A549 (cell line): ENCODE data around the gene TRIM37. TPM values are rescaled to one million over a fixed set of nuclear protein-coding genes. Genes with fewer than 3 reads are reported as not detected.

Experiments
- ATAC-seq, 2 experiments: fragments of 200-7000 bp in 1 of 2; fragments of >200 bp in 1 of 2; cut with Nextera tagmentation in 1 of 2; cut with Tn5 transposase in 1 of 2; 3 replicates each; pipeline versions ENCODE4 v1.8.0 to v1.9.1; 2018 to 2020; ENCODE audit warnings: mild to moderate bottlenecking in 1 of 2, moderate library complexity in 1 of 2
- CTCF ChIA-PET: fragments of 300-600 bp; sonication (Branson Sonifier 250); formaldehyde crosslinking; extraction: SDS; loops from one replicate; lab custom pipeline; 2021; ENCODE audit warnings: antibody characterized with exemption, inconsistent platforms; lab: Yijun Ruan, JAX
- POLR2A ChIA-PET: fragments of 350-600 bp; formaldehyde crosslinking; extraction: SDS; loops from one replicate; lab custom pipeline; 2021; ENCODE audit warnings: antibody characterized with exemption, inconsistent platforms; lab: Yijun Ruan, JAX
- DNase-seq, 2 experiments: peaks; one replicate each; pipeline versions ENCODE4 v3.0.0 to v3.0.0-alpha.2; 2011 to 2016; ENCODE audit warnings: low read depth in 1 of 2, low spot score in 1 of 2
- FAIRE-seq: peaks from 2 replicates; lab custom pipeline; 2011; peaks lifted over from hg19 to GRCh38; lab: Jason Lieb, UNC
- H3K27ac ChIP-seq, 2 experiments: fragments of >200 bp; sonication (Bioruptor Twin); formaldehyde crosslinking; 3 replicates each; pipeline ENCODE4 v1.5.1; 2016 to 2017
- H3K4me1 ChIP-seq: fragments of >200 bp; sonication (Bioruptor Twin); formaldehyde crosslinking; 3 replicates; pipeline ENCODE4 v1.6.1; 2016
- H3K4me2 ChIP-seq: fragments of >200 bp; sonication (Bioruptor Twin); formaldehyde crosslinking; 3 replicates; pipeline ENCODE4 v1.6.1; 2016
- H3K4me3 ChIP-seq: fragments of >200 bp; sonication (Bioruptor Twin); formaldehyde crosslinking; 3 replicates; pipeline ENCODE4 v1.5.1; 2016
- H3K9me3 ChIP-seq: fragments of >200 bp; sonication (Bioruptor Twin); formaldehyde crosslinking; 3 replicates; pipeline ENCODE4 v1.6.1; 2016
- CHD4 ChIP-seq: fragments of 200-600 bp; sonication (generic); IDR thresholded peaks from 2 replicates; pipeline ENCODE4 v1.6.1; 2016; ENCODE audit warnings: antibody characterized with exemption, mild to moderate bottlenecking, borderline replicate concordance
- EP300 ChIP-seq, 2 experiments: fragments of >200 bp; sonication (Bioruptor Twin); formaldehyde crosslinking; IDR thresholded peaks; 2 replicates in 1 of 2; 3 replicates in 1 of 2; pipeline ENCODE4 v1.6.1; 2016 to 2017
- ESRRA ChIP-seq: fragments of 150-350 bp; IDR thresholded peaks from 2 replicates; pipeline ENCODE4 v1.6.1; 2014; ENCODE audit warnings: mild to moderate bottlenecking, low read length, borderline replicate concordance
- FOSL2 ChIP-seq, 2 experiments: fragments of 450-650 bp in 1 of 2; fragments of >200 bp in 1 of 2; sonication (Bioruptor Twin) in 1 of 2; formaldehyde crosslinking; IDR thresholded peaks; 2 replicates each; pipeline versions ENCODE4 v1.5.0 to v1.6.1; 2016 to 2020; ENCODE audit warnings: mild to moderate bottlenecking in 1 of 2, moderate library complexity in 1 of 2
- HDAC2 ChIP-seq: fragments of 200-600 bp; sonication (generic); IDR thresholded peaks from 2 replicates; pipeline ENCODE4 v1.6.1; 2016
- HOXB13 ChIP-seq: fragments of 250-450 bp; sonication (Bioruptor Pico); IDR thresholded peaks from 2 replicates; pipeline ENCODE4 v1.5.0; 2020; ENCODE audit warnings: low read depth, mild to moderate bottlenecking, moderate library complexity
- HOXB5 ChIP-seq: fragments of 250-450 bp; sonication (Bioruptor Pico); IDR thresholded peaks from 2 replicates; pipeline ENCODE4 v1.5.0; 2020; ENCODE audit warnings: mild to moderate bottlenecking, moderate library complexity
- JUN ChIP-seq, 2 experiments: fragments of >200 bp; sonication (Bioruptor Twin); formaldehyde crosslinking; IDR thresholded peaks; 2 replicates in 1 of 2; 3 replicates in 1 of 2; pipeline ENCODE4 v1.6.1; 2016 to 2017
- MAFK ChIP-seq: fragments of 450-650 bp; IDR thresholded peaks from 2 replicates; pipeline ENCODE4 v1.6.1; 2014; ENCODE audit not compliant: partially characterized antibody
- RARB ChIP-seq: fragments of 250-450 bp; sonication (Bioruptor Pico); IDR thresholded peaks from 2 replicates; pipeline ENCODE4 v1.8.0; 2021; ENCODE audit warnings: mild to moderate bottlenecking, moderate library complexity
- TFCP2L1 ChIP-seq: fragments of 250-450 bp; sonication (Bioruptor Pico); IDR thresholded peaks from 2 replicates; pipeline ENCODE4 v1.5.0; 2021; ENCODE audit warnings: mild to moderate bottlenecking
- ZFP36 ChIP-seq: fragments of 450-650 bp; IDR thresholded peaks from 2 replicates; pipeline ENCODE4 v1.6.1; 2014; ENCODE audit warnings: borderline replicate concordance; ENCODE audit not compliant: partially characterized antibody
- ZNF302 ChIP-seq: fragments of 250-450 bp; sonication (Bioruptor Pico); IDR thresholded peaks from 2 replicates; pipeline ENCODE4 v1.9.0; 2021; ENCODE audit warnings: inconsistent platforms, mild to moderate bottlenecking, moderate library complexity
- WGBS: methylation state at CpG from one replicate; pipeline ENCODE4 v1.1.6; 2017; ENCODE audit errors: missing lambda C conversion rate; 5-methylcytosine and 5-hydroxymethylcytosine counted together
- polyA plus RNA-seq, 4 experiments: library from polyadenylated mRNA; depleted of rRNA in 3 of 4; stranded (reverse); fragments of >200 nt; fragmentation: RNase III in 1 of 4; extraction: RNeasy Plus Mini Kit Qiagen cat#74134 plus additional on column Dnase treatment in 1 of 4; gene quantifications; 2 replicates in 3 of 4; 3 replicates in 1 of 4; pipeline ENCODE4 v1.2.3, GENCODE V29; 2011 to 2017
- TF ChIP-seq, protein P1 (sequence below): fragments of >200 bp; sonication (Bioruptor Twin); formaldehyde crosslinking; IDR thresholded peaks from 3 replicates; pipeline ENCODE4 v1.5.1; 2016
- TF ChIP-seq, protein P2 (sequence below): fragments of 250-450 bp; sonication (Bioruptor Pico); IDR thresholded peaks from 2 replicates; pipeline ENCODE4 v1.5.0; 2021; ENCODE audit warnings: mild to moderate bottlenecking, moderate library complexity, borderline replicate concordance
- TF ChIP-seq, protein P3 (sequence below): fragments of 450-650 bp; IDR thresholded peaks from 2 replicates; pipeline ENCODE4 v1.6.1; 2014; ENCODE audit warnings: antibody characterized with exemption

Gene TRIM37
- polyA plus RNA-seq, 2 of the 4 experiments (the other 2 are of a cell fraction), result 29.4 to 56.3 TPM

DNA sequence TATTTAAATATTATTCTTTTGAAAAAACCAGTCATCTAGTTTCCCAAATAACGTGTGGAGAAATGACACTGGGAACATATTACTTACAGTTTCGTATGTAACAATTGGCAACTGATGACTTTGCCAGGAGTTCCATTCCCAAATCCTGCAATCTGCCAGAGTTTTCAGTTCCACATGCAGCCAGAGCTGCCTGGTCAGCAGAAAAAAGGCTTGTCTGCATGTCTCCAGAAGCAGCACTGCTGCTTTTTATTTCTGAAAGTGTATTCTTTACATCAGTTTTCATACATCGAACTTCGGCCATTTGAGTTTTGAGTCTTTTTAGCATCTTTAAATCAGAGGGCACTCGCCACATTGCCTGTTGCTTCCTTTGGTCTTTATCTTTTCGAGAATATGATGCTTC lies 78.4 kb downstream of the TRIM37 start:
- ChIA-PET CTCF (interaction anchor here (0.8 kb wide), 1 partner anchor 278 kb away, joined by 3 read pairs; no protein-coding TSS in a partner anchor), POLR2A (no interaction called here)
- no peak overlapping the region for H3K4me2 ChIP-seq
- FAIRE-seq (no peak), DNase-seq (no peak), ATAC-seq (no peak)
- H3K27ac ChIP-seq, result no peak overlapping the region
- no peaks in the 10 kb centered on the region for H3K9me3 ChIP-seq
- TF ChIP-seq MAFK (peak; percentile 78), ZFP36 (no peak)
- H3K4me3 ChIP-seq, result no peak overlapping the region
- peaks cover 13% of the 10 kb centered on the region for H3K4me1 ChIP-seq
- 87% methylated on average over 6 of the region's 6 CpGs for WGBS

DNA sequence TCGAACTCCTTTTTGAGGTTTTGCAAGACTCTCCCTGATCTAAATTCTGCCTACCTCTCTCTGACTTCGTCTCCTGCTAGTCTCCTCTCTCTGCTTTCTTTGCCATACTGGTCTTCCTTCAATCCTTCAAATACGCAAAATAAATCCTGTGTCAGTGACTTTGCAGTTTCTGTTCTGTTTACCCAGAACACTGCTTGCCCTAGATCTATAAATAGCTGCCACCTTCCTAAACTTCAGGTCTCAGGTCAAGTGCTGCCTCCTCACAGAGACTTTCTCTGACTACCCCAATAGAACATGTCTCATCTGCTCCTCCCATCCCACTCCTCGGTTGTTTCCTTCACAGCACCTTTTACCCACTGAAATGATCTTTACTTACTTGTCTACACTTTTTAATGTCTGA lies 78.9 kb downstream of the TRIM37 start:
- ChIA-PET CTCF (no interaction called here), POLR2A (no interaction called here)
- H3K27ac ChIP-seq, result peak overlapping the region in 1 of 2 experiments; percentile 38; a peak in 2 of 6 replicates
- peak overlapping the region; percentile 17 for H3K4me2 ChIP-seq
- no peak for FAIRE-seq
- H3K9me3 ChIP-seq, result no peaks in the 10 kb centered on the region
- DNase-seq, result peak in 1 of 2 experiments; percentile 62
- TF ChIP-seq CHD4 (no peak), MAFK (peak; percentile 47)
- no peak overlapping the region for H3K4me3 ChIP-seq
- peak; percentile 19 to 73; a peak in 4 of 6 replicates for ATAC-seq
- 48% methylated on average over 4 of the region's 4 CpGs for WGBS
- peaks cover 13% of the 10 kb centered on the region for H3K4me1 ChIP-seq

DNA sequence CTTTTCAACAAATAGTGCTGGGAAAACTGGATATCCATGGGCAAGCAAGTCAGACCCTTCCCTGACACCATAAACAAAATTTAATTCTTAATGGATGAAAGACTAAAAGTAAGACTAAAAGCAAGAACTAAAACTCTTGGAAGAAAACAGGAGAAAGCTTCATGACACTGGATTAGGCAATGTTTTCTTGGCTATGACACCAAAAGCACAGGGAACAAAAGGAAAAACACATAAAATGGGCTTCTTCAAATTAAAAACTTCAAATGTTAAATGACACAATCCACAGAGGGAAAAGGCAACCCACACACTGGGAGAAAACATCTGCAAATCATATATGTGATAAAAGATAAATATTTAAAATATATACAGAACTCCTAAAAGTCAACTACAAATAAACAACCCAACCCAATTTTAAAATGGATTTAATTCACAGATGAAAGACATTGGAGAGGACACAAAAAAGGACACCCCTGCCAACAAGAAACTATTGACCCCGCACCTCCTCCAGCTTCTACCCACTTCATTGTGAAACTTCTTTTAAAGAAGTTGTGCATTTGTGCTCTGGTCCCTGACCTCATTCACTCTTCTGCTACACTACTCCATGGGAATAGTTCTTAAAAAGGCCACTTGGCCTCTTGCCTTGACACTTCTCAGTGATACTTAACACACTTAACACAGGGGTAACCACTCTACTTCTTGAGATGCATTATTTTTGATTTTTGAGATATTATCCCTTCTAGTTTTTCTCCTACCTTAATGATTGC lies 80.3 kb downstream of the TRIM37 start:
- Histone ChIP-seq H3K4me2 (no peak overlapping the region), H3K4me3 (no peak overlapping the region), H3K4me1 (peaks cover 13% of the 10 kb centered on the region), H3K9me3 (no peaks in the 10 kb centered on the region), H3K27ac (no peak overlapping the region)
- ChIA-PET CTCF (no interaction called here), POLR2A (no interaction called here)
- no peak for FAIRE-seq
- TF ChIP-seq EP300 (IDR thresholded peaks at IDR 0.05), result no peak
- no peak for TF ChIP-seq HDAC2
- TF ChIP-seq FOSL2 (IDR thresholded peaks at IDR 0.05), result no peak
- no peak for TF ChIP-seq FOSL2 (CRISPR knock-in tag; IDR thresholded peaks at IDR 0.05)
- TF ChIP-seq, protein P1, sequence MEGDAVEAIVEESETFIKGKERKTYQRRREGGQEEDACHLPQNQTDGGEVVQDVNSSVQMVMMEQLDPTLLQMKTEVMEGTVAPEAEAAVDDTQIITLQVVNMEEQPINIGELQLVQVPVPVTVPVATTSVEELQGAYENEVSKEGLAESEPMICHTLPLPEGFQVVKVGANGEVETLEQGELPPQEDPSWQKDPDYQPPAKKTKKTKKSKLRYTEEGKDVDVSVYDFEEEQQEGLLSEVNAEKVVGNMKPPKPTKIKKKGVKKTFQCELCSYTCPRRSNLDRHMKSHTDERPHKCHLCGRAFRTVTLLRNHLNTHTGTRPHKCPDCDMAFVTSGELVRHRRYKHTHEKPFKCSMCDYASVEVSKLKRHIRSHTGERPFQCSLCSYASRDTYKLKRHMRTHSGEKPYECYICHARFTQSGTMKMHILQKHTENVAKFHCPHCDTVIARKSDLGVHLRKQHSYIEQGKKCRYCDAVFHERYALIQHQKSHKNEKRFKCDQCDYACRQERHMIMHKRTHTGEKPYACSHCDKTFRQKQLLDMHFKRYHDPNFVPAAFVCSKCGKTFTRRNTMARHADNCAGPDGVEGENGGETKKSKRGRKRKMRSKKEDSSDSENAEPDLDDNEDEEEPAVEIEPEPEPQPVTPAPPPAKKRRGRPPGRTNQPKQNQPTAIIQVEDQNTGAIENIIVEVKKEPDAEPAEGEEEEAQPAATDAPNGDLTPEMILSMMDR, result no peak
- TF ChIP-seq, protein P2, sequence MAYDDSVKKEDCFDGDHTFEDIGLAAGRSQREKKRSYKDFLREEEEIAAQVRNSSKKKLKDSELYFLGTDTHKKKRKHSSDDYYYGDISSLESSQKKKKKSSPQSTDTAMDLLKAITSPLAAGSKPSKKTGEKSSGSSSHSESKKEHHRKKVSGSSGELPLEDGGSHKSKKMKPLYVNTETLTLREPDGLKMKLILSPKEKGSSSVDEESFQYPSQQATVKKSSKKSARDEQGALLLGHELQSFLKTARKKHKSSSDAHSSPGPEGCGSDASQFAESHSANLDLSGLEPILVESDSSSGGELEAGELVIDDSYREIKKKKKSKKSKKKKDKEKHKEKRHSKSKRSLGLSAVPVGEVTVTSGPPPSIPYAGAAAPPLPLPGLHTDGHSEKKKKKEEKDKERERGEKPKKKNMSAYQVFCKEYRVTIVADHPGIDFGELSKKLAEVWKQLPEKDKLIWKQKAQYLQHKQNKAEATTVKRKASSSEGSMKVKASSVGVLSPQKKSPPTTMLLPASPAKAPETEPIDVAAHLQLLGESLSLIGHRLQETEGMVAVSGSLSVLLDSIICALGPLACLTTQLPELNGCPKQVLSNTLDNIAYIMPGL (CRISPR knock-in tag), result no peak
- TF ChIP-seq HOXB5 (CRISPR knock-in tag), result no peak
- no peak for TF ChIP-seq TFCP2L1
- TF ChIP-seq ESRRA, result no peak
- no peak for TF ChIP-seq ZNF302 (CRISPR knock-in tag)
- TF ChIP-seq, protein P3, sequence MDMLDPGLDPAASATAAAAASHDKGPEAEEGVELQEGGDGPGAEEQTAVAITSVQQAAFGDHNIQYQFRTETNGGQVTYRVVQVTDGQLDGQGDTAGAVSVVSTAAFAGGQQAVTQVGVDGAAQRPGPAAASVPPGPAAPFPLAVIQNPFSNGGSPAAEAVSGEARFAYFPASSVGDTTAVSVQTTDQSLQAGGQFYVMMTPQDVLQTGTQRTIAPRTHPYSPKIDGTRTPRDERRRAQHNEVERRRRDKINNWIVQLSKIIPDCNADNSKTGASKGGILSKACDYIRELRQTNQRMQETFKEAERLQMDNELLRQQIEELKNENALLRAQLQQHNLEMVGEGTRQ, result no peak
- no peak for TF ChIP-seq JUN (IDR thresholded peaks at IDR 0.05)
- TF ChIP-seq RARB (CRISPR knock-in tag), result no peak
- no peak for TF ChIP-seq HOXB13 (CRISPR knock-in tag)
- 93% methylated on average over 1 of the region's 1 CpG for WGBS
- ATAC-seq, result no peak
- no peak for DNase-seq
